Middle frontal gyrus (tissue), 1 donor: ENCODE results near the gene RHBDD3.

Experiments used
- DNase-seq: peaks from one replicate; pipeline ENCODE4 v3.0.0-alpha.2; 2015; ENCODE audit warnings: low spot score; ENCODE audit errors: extremely low spot score

The RHBDD3 gene

DNA sequence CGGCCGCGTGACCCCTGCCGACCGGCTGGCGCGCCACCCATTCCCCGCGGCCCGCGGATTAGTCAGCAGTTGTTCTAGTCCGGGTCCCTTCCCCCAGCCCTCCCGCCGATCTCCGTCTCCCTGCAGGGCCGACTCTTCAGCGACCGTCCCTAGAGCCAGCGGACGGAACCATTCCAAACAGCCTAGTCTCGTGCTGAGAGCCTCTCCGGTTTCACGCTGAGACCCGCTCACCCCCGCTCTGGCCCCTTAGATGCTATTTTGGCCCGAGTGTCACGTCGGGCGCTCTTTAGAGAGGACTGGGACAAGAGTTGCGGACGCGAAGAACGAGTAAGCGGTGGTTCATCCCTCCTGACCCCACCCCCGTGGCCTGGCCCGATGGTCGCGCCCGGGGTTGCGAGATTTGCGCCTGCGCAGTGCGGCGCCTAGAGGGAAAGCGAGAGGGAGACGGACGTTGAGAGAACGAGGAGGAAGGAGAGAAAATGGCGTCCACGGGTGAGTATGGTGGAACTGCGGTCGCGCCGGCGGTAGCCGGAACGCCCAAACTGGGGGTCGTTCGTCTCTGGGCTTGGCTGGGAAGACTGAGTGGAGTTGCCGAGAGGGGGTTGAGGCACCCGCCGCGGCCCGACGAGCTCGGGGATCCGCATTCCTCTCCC is at the start of gene RHBDD3, which contains the start of gene EWSR1:
RHBDD3 (minus strand) TSS at position 124 of the 653 bp plus-strand sequence. CDS start 2,355 bp downstream, outside the sequence.
EWSR1 (plus strand) TSS at position 411 of the 653 bp plus-strand sequence; CDS start at position 480, 69 bp downstream.
- DNase-seq, result peak; percentile 88

DNA sequence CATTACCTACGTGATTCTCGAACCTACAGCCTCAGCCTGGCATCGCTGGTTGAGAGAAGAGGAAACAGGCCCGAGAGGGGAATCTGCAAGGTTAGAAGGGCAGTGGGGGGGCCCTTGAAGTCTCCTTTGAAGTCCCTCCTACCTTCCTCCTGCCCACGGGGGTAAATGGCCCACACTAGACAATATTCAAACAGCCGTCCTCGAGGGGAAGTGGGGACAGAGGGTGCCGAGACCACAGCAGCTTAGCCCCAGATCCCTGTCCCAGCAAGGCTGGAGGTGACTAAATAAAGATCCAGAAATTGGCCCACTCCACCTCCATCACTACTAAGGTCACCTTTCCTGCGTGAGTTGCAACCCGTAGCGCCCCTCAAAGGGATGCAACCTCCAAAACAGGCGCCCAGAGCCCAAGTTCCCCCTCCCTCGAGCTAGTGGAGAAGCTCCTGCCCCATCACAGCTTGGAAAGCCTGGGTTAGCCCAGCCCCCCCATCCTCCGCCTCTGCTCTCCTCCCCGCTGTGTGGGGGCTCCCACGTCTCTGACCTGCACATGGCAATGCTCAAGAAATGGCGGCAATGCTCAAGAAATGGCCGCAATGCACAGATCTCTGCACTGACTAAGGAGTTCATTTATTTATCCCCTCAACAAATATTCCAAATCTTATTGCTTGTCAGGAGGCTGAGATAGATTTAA is 48.5 kb upstream of the RHBDD3 start:
- DNase-seq, result no peak

GRCh38 chr22:29315286-29316140 is 47.7 kb upstream of the RHBDD3 start, which contains the start of gene RASL10A:
Gene RASL10A, minus strand, starts transcription at chr22:29315697. Its CDS starts 451 bp downstream, at chr22:29315246.
- no peak for DNase-seq

DNA sequence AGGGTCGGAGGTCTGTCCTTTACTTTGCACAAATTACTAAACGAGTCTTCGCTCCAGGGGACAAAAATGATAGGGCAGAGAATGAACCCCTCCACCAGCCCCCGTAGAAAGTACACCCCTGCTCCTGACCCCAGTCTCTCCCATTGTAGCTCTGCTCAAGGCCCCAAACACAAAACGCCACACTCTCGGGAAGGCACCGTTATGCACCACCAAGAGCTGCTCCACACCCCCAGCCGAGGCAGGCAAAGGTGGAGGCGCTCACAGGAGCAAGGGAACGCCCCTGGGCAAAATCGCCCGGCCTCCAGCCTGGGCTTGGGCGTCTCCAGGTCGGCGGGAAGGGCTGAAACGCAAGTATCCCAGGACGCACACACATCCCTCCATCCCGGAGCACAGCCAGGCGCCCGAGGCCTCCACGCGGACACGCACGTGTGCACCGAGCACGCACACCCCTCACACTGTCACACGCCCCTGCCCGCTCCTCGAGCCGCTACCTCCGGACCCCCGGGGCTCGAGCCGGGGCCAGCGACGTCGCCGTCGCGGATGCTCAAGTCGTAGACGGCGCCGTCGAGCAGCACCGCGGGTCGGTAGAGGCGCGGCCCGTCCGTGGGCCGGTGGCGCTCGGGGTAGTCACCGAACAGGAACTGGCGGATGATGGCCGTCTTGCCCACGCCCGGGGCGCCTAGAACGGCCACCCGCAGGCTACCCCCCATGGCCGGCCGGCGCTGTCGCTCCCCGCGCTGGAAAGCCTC is 46.9 kb upstream of the RHBDD3 start:
- no peak for DNase-seq

DNA sequence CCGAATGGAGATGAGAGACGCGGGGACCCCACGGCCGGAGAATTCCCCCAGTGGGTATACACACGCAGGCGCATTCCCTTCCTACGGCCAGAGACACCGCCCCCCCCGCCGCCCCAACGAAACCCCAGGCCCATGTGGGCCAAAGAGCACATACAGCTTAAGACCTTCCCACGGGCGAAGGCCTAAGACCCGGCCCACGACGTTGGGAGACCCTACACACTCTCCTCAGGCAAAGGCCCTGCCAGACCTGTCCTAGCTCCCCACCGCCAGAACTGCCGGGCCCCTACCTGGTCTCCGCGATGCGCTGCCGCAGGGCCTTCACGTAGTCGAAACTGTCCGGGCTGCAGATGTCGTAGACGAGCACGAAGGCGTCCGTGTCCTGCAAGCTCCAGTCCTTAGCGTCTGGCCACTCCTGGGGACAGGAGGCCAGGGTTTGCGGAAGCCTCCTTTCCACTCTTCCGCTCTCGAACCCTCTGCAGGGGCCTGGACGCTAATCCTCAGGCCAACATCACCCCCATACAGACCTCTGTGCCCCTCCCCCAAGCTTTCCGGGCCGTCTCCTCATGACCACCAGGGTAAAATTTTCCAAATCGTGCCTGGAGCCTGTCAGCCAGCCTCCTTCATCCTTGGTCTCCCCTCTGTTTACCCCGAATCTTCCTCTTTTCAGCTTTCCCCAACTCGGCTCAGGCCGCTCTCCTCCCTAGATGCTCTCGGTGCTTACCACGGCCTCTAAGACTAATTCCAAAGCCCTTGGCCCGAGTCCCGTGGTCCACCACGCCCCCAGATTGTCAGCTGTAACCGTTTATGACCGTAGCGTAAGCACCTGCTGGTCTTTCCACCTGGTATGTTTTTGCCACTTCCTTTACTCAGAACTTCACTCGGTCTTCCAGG is 46.0 kb upstream of the RHBDD3 start:
- no peak for DNase-seq

DNA sequence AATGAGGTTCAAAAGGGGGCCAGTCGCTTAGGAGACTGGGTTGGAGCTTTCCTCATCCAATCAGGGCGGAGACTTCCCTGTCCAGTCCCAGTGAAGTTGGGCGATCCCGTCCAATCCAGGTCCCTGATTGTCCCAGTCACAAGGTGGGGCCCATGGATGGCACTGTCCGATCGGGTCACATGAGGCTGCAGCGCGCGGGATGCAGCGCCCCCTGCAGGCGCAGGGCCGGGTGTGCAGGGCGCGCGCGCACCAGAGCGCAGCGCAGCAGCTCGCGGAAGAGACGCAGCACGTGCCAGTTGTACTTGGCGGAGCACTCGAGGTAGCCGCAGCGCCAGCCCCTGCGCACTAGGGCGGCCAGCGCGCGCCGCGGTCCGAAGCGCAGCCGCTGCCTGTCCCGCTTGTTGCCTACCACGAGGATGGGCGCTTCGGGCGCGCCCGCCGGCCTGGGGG is 45.4 kb upstream of the RHBDD3 start:
- no peak for DNase-seq

GRCh38 chr22:29312218-29313125 is 44.7 kb upstream of the RHBDD3 start:
- DNase-seq, result no peak

GRCh38 chr22:29311464-29312217 is 43.9 kb upstream of the RHBDD3 start:
- no peak for DNase-seq

DNA sequence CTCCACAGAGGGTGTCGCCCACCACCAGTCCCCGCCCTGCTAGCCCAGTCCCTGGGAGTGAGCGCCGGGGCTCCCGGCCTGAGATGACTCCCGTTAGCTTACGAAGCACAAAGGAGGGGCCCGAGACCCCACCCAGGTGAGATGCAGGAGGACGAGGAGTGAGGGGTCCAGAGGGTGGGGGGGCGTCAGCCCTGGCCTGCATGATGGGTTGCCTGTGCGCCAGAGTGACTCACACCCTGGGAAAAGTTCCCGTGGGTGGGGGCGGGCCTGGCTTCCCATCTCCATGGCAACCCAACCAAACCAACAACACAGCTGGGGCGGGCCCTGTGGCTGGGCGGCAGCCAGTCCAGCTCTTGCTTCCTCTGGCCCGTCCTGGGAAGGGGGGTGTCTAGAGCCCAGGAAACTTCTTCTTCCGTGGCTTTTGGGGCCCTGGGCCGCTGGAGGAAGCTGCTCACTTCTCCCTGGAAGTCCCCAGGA is 43.1 kb upstream of the RHBDD3 start:
- DNase-seq, result peak; percentile 85

DNA sequence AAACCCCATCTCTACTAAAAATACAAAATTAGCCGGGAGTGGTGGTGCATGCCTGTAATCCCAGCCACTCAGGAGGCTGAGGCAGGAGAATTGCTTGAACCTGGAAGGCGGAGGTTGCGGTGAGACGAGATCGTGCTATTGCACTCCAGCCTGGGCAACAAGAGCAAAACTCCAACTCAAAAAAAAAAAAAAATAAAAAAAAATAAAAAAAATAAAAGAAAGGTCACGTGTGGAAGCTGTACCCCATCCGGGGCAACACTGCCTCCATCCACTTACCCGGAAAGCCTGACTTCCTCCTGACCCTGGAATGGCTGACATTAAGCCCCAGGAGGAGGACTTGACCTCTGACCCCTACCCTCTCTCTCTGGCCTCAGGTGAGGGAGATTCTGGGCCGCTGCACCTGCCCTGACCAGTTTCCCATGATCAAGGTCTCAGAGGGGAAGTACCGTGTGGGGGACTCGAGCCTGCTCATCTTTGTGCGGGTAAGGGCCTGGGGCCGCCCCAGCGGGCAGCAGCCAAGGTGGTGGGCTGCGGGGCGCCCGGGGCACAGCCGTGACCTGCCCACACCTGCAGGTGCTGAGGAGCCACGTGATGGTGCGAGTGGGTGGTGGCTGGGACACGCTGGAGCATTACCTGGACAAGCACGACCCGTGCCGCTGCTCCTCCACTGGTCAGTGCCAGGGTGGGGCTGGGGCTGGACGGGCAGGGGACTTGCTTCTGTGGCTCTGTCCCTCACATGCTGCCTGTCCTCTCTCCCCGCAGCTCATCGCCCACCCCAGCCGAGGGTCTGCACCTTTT is 42.5 kb upstream of the RHBDD3 start:
- DNase-seq, result no peak

GRCh38 chr22:29309332-29310064 is 41.7 kb upstream of the RHBDD3 start:
- no peak for DNase-seq

DNA sequence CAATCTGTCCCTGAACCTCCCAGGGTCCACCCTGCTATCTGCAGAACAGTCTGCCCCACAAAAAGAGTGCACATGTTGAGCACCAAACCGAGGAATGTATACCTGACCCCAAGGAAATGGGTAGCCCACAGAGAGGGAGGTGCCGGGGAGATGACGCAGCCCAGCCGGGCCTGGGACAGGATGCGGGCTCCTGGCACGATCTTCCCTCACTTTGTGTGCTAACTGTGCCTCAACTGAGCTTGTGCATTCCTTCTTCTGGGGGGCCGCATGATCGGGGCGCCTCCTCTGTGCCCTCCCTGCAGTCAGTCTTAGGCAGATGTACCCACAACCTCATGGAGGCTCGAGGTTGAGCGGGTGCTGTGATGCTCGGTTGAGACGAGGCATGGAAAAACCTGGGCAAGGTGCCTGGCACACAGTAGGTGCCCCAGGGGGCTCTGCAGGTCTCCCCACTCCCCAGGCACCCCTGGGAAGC is 41.0 kb upstream of the RHBDD3 start:
- no peak for DNase-seq

GRCh38 chr22:29308148-29308790 is 40.5 kb upstream of the RHBDD3 start:
- no peak for DNase-seq

GRCh38 chr22:29307596-29308147 is 39.9 kb upstream of the RHBDD3 start:
- no peak for DNase-seq

DNA sequence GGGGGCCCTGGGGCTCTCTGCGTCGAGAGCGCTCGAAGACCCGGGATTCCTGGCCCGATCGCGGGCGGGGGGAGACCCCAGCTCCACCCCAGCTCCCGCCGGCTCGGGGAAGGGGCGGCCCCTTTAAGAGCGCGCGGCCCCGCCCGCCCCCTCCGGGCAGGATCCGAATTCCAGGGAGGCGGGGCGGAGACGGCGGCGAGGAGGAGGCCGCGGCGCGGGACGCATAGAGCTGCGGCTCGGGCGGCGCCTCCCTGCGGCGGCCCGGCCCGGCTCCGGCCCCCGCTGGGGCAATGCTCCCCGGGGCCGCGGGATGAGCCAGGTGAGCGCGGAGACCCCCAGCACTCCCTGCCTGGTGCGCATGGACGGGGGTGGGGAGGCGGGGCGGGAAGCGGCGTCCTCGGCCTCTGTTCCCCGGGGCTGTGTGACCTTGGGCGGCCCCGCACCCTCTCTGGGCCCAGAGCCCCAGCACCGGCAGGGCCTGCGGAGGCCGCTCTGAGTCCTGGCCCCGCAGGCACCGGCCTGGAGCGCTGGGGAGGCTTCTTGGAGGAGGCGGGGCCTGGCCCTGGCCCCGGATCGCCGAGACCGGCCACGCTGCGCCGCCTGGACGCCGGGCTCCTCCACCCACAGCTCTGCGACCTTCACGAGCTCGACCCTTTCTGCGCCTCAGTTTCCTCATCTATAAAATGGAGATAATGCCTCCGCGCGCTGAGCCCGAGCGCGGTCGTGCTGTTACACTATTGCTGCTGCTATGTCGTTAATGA is 39.2 kb upstream of the RHBDD3 start:
- no peak for DNase-seq
